HepG2 (cell line): ENCODE measurements around the gene CAMK4. TPM values are rescaled to one million over a fixed set of nuclear protein-coding genes. Genes with fewer than 3 reads are reported as not detected.

ENCODE experiments used
- ATAC-seq: fragments of 200-7000 bp; cut with Tn5 transposase; 3 replicates; pipeline ENCODE4 v1.9.1; 2020; ENCODE audit warnings: mild to moderate bottlenecking, moderate library complexity
- BruUV-seq: library from RNA; stranded (reverse); fragments of 400-500 nt; replicated peaks from 2 replicates; lab custom pipeline; 2021; lab: Mats Ljungman, UMichigan
- CTCF ChIA-PET: fragments of 300-600 bp; formaldehyde crosslinking; extraction: SDS; loops from one replicate; lab custom pipeline; 2021; ENCODE audit warnings: low total read pairs, inconsistent platforms, low intra/inter-chr PET ratio; lab: Yijun Ruan, JAX
- POLR2A ChIA-PET: fragments of 350-600 bp; sonication (Branson Sonifier 250); formaldehyde crosslinking; loops from one replicate; lab custom pipeline; 2020; ENCODE audit warnings: antibody characterized with exemption, inconsistent platforms; lab: Yijun Ruan, JAX
- DNase-seq: peaks from one replicate; pipeline ENCODE4 v3.0.0-alpha.2; 2015; ENCODE audit warnings: low spot score
- FAIRE-seq: peaks from 3 replicates; lab custom pipeline; 2011; peaks lifted over from hg19 to GRCh38; lab: Jason Lieb, UNC
- H2AFZ ChIP-seq: one replicate; pipeline ENCODE4 v1.6.1; 2011; ENCODE audit warnings: low read length, inconsistent platforms
- H3K27ac ChIP-seq: fragments of 300-600 bp; 3 replicates; pipeline ENCODE4 v1.8.0; 2011; ENCODE audit warnings: mixed run types, mild to moderate bottlenecking, mixed read lengths, low read length, inconsistent platforms; ENCODE audit not compliant: insufficient read depth; ENCODE audit errors: extremely low read length
- H3K27me3 ChIP-seq, 2 experiments: fragments of 200-600 bp in 1 of 2; 2 replicates in 1 of 2; 3 replicates in 1 of 2; pipeline versions ENCODE4 v1.6.0 to v1.8.0; 2011; ENCODE audit warnings: low read length in 2 of 2, mild to moderate bottlenecking in 2 of 2, moderate library complexity in 2 of 2, inconsistent platforms in 1 of 2; ENCODE audit not compliant: insufficient read depth in 2 of 2, control insufficient read depth in 1 of 2
- H3K36me3 ChIP-seq, 2 experiments: fragments of 200-600 bp in 1 of 2; replicated peaks in 1 of 2; 2 replicates in 1 of 2; 3 replicates in 1 of 2; pipeline versions ENCODE4 v1.5.1 to v1.8.0; 2011; ENCODE audit warnings: low read length in 2 of 2, inconsistent platforms in 1 of 2; ENCODE audit not compliant: insufficient read depth in 2 of 2, control insufficient read depth in 1 of 2
- H3K4me1 ChIP-seq: 2 replicates; pipeline ENCODE4 v1.5.1; 2012; ENCODE audit warnings: low read length, inconsistent platforms; ENCODE audit not compliant: insufficient read depth
- H3K4me2 ChIP-seq: 2 replicates; pipeline ENCODE4 v1.6.0; 2011; ENCODE audit warnings: low read depth, low read length, inconsistent platforms
- H3K4me3 ChIP-seq, 3 experiments: fragments of 200-600 bp in 1 of 3; sonication (generic), shearing (Covaris generic) in 1 of 3; replicated peaks in 1 of 3; 2 replicates each; pipeline ENCODE4 v1.5.1; 2011 to 2016; ENCODE audit warnings: low read length in 3 of 3, inconsistent platforms in 2 of 3, low read depth in 2 of 3, mild to moderate bottlenecking in 2 of 3, control low read depth in 1 of 3, mixed read lengths in 1 of 3; ENCODE audit not compliant: insufficient read depth in 1 of 3
- H3K79me2 ChIP-seq: one replicate; pipeline ENCODE4 v1.6.1; 2011; ENCODE audit warnings: low read length, inconsistent platforms; ENCODE audit not compliant: insufficient read depth
- H3K9ac ChIP-seq: 2 replicates; pipeline ENCODE4 v1.6.0; 2011; ENCODE audit warnings: mild to moderate bottlenecking, low read depth, low read length, inconsistent platforms; ENCODE audit not compliant: insufficient read depth
- H3K9me3 ChIP-seq: 2 replicates; pipeline ENCODE4 v1.5.1; 2012; ENCODE audit warnings: mild to moderate bottlenecking, low read length
- H4K20me1 ChIP-seq: 2 replicates; pipeline ENCODE4 v1.6.0; 2011; ENCODE audit warnings: inconsistent platforms, mild to moderate bottlenecking, low read length, moderate library complexity; ENCODE audit not compliant: insufficient read depth
- ARID2 ChIP-seq: sonication (generic); formaldehyde crosslinking; IDR thresholded peaks from 2 replicates; pipeline ENCODE4 v1.8.1; 2022; ENCODE audit warnings: mild to moderate bottlenecking, missing genetic modification reagents, borderline replicate concordance
- CENPX ChIP-seq: sonication (generic); formaldehyde crosslinking; IDR thresholded peaks from 2 replicates; pipeline ENCODE4 v1.9.0; 2021; ENCODE audit warnings: mild to moderate bottlenecking, missing genetic modification reagents, moderate library complexity
- FOSL2 ChIP-seq: sonication (generic); formaldehyde crosslinking; IDR thresholded peaks from 2 replicates; pipeline ENCODE4 v1.4.0; 2020; ENCODE audit warnings: missing genetic modification reagents
- GATAD1 ChIP-seq: IDR thresholded peaks from 2 replicates; pipeline ENCODE4 v1.6.1; 2016; ENCODE audit warnings: missing genetic modification reagents, missing compliant biosample characterization
- MIER3 ChIP-seq: IDR thresholded peaks from 2 replicates; pipeline ENCODE4 v1.6.1; 2016; ENCODE audit warnings: missing compliant biosample characterization, borderline replicate concordance
- NFKB2 ChIP-seq: sonication (generic); formaldehyde crosslinking; IDR thresholded peaks from 2 replicates; pipeline ENCODE4 v1.4.0; 2020; ENCODE audit warnings: missing genetic modification reagents, borderline replicate concordance
- ZFP36 ChIP-seq: fragments of 150-350 bp; IDR thresholded peaks from 2 replicates; pipeline ENCODE4 v1.6.1; 2018; ENCODE audit warnings: borderline replicate concordance, low read length, low read depth; ENCODE audit not compliant: partially characterized antibody
- ZNF678 ChIP-seq: sonication (generic); formaldehyde crosslinking; IDR thresholded peaks from 2 replicates; pipeline ENCODE4 v1.4.0; 2020; ENCODE audit warnings: mild to moderate bottlenecking, missing genetic modification reagents
- ZNF891 ChIP-seq: sonication (generic); formaldehyde crosslinking; IDR thresholded peaks from 2 replicates; pipeline ENCODE4 v1.5.0; 2020; ENCODE audit warnings: mild to moderate bottlenecking, missing genetic modification reagents
- WGBS: methylation state at CpG from one replicate; pipeline ENCODE4 v1.1.6; 2017; ENCODE audit warnings: low lambda C conversion rate; 5-methylcytosine and 5-hydroxymethylcytosine counted together
- in situ Hi-C: cut with HindIII; loops from 2 replicates; pipeline ENCODE4 v1.10.0; 2017; ENCODE audit warnings: low pct_unique_long_range_greater_than_20kb; ENCODE audit not compliant: extremely low pct_ligation_motif_present
- intact Hi-C: fragments of 100-400 bp; cut with micrococcal nuclease; formaldehyde crosslinking; loops from one replicate; pipeline ENCODE4 v1.10.0; 2022; ENCODE audit not compliant: unreplicated experiment
- polyA plus RNA-seq, 8 experiments: library from polyadenylated mRNA; depleted of rRNA in 3 of 8; stranded (reverse) in 7 of 8; unstranded in 1 of 8; fragments of >200 nt; fragmentation: Illumina TruSeq in 4 of 8; extraction: Trizol in 4 of 8; gene quantifications; 2 replicates each; pipeline versions ENCODE4 v1.2.1 to v1.2.3, GENCODE V29; 2011 to 2016; ENCODE audit warnings: low read depth in 4 of 8, missing spikeins in 1 of 8, mixed read lengths in 1 of 8; ENCODE audit not compliant: insufficient read depth in 1 of 8
- total RNA-seq, 5 experiments: library from RNA; depleted of rRNA; stranded (reverse); fragments of >200 nt; fragmentation: Illumina TruSeq; extraction: Trizol; gene quantifications; 2 replicates each; pipeline ENCODE4 v1.2.3, GENCODE V29; 2016; ENCODE audit warnings: low read depth in 1 of 5
- TF ChIP-seq, protein P1 (sequence below): sonication (generic); formaldehyde crosslinking; IDR thresholded peaks from 2 replicates; pipeline ENCODE4 v1.4.0; 2020; ENCODE audit warnings: missing genetic modification reagents
- TF ChIP-seq, protein P2 (sequence below): sonication (generic); formaldehyde crosslinking; IDR thresholded peaks from 2 replicates; pipeline ENCODE4 v1.8.0; 2022; ENCODE audit warnings: mild to moderate bottlenecking, missing genetic modification reagents, borderline replicate concordance
- TF ChIP-seq, protein P3 (sequence below): sonication (generic); formaldehyde crosslinking; IDR thresholded peaks from 2 replicates; pipeline ENCODE4 v1.4.0; 2020; ENCODE audit warnings: low read depth, mild to moderate bottlenecking, missing genetic modification reagents
- TF ChIP-seq, protein P4 (sequence below): sonication (generic); formaldehyde crosslinking; IDR thresholded peaks from 2 replicates; pipeline ENCODE4 v1.5.0; 2020; ENCODE audit warnings: missing genetic modification reagents, mild to moderate bottlenecking, borderline replicate concordance

The CAMK4 gene
- total and polyA plus RNA-seq, 2 of the 13 experiments (the other 11 are each of a cell fraction or from before 2014, with no cell fraction given), result not detected

GRCh38 chr5:111224561-111225345, 569 bp downstream of the CAMK4 start (continued):
- TF ChIP-seq, protein P1, sequence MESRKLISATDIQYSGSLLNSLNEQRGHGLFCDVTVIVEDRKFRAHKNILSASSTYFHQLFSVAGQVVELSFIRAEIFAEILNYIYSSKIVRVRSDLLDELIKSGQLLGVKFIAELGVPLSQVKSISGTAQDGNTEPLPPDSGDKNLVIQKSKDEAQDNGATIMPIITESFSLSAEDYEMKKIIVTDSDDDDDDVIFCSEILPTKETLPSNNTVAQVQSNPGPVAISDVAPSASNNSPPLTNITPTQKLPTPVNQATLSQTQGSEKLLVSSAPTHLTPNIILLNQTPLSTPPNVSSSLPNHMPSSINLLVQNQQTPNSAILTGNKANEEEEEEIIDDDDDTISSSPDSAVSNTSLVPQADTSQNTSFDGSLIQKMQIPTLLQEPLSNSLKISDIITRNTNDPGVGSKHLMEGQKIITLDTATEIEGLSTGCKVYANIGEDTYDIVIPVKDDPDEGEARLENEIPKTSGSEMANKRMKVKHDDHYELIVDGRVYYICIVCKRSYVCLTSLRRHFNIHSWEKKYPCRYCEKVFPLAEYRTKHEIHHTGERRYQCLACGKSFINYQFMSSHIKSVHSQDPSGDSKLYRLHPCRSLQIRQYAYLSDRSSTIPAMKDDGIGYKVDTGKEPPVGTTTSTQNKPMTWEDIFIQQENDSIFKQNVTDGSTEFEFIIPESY (CRISPR knock-in tag), result no peak
- TF ChIP-seq ZNF891 (CRISPR knock-in tag) (no peak), ZFP36 (no peak), CENPX (CRISPR knock-in tag) (no peak)

- intact Hi-C loops (no loop called here), in situ Hi-C loops (no loop called here)
- DNase-seq, result no peak
- BruUV-seq, result no TSS peak
- Histone ChIP-seq H3K36me3 (no peaks in the 10 kb centered on the region), H2AFZ (no peak overlapping the region), H3K4me2 (no peak overlapping the region), H3K9ac (no peak overlapping the region), H3K27ac (no peak overlapping the region), H3K9me3 (no peaks in the 10 kb centered on the region)
- 13% methylated on average over 4 of the region's 4 CpGs for WGBS
- TF ChIP-seq, protein P2, sequence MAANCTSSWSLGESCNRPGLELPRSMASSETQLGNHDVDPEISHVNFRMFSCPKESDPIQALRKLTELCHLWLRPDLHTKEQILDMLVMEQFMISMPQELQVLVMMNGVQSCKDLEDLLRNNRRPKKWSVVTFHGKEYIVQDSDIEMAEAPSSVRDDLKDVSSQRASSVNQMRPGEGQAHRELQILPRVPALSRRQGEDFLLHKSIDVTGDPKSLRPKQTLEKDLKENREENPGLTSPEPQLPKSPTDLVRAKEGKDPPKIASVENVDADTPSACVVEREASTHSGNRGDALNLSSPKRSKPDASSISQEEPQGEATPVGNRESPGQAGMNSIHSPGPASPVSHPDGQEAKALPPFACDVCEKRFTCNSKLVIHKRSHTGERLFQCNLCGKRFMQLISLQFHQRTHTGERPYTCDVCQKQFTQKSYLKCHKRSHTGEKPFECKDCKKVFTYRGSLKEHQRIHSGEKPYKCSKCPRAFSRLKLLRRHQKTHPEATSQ (CRISPR knock-in tag), result no peak
- TF ChIP-seq ARID2 (CRISPR knock-in tag) (no peak), MIER3 (CRISPR knock-in tag) (no peak), NFKB2 (CRISPR knock-in tag) (no peak), ZNF678 (CRISPR knock-in tag) (no peak), FOSL2 (no peak), GATAD1 (CRISPR knock-in tag) (no peak)
- TF ChIP-seq, protein P3, sequence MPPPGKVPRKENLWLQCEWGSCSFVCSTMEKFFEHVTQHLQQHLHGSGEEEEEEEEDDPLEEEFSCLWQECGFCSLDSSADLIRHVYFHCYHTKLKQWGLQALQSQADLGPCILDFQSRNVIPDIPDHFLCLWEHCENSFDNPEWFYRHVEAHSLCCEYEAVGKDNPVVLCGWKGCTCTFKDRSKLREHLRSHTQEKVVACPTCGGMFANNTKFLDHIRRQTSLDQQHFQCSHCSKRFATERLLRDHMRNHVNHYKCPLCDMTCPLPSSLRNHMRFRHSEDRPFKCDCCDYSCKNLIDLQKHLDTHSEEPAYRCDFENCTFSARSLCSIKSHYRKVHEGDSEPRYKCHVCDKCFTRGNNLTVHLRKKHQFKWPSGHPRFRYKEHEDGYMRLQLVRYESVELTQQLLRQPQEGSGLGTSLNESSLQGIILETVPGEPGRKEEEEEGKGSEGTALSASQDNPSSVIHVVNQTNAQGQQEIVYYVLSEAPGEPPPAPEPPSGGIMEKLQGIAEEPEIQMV (CRISPR knock-in tag), result no peak
- TF ChIP-seq, protein P4, sequence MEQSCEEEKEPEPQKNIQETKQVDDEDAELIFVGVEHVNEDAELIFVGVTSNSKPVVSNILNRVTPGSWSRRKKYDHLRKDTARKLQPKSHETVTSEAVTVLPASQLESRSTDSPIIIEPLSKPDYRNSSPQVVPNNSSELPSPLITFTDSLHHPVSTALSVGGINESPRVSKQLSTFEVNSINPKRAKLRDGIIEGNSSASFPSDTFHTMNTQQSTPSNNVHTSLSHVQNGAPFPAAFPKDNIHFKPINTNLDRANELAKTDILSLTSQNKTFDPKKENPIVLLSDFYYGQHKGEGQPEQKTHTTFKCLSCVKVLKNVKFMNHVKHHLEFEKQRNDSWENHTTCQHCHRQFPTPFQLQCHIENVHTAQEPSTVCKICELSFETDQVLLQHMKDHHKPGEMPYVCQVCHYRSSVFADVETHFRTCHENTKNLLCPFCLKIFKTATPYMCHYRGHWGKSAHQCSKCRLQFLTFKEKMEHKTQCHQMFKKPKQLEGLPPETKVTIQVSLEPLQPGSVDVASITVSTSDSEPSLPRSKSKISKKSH (CRISPR knock-in tag), result no peak
- TF ChIP-seq, all 625 proteins: peak for 0
- no peaks in the 10 kb centered on the region for H4K20me1 ChIP-seq
- no peak overlapping the region for H3K4me3 ChIP-seq
- POLR2A ChIA-PET, result no interaction called here
- peaks cover 1 to 33% of the 10 kb centered on the region in 2 experiments; a peak in 3 of 5 replicates for H3K27me3 ChIP-seq
- CTCF ChIA-PET, result no interaction called here
- H3K4me1 ChIP-seq, result peaks cover 5% of the 10 kb centered on the region; the same call in 1 of the 2 replicates
- FAIRE-seq, result no peak
- H3K79me2 ChIP-seq, result no peaks in the 10 kb centered on the region
- ATAC-seq, result no peak
These were observed 1.7 kb downstream of the CAMK4 start for GRCh38 chr5:111225926-111226325.
